Upper lobe of left lung (tissue), 6 donors: ENCODE results near the gene MUC5B. TPM values are rescaled to one million over a fixed set of nuclear protein-coding genes. Genes with fewer than 3 reads are reported as not detected.
A peak's percentile ranks its signal among the peaks of the same experiment; 100 is the strongest.

Source experiments
- ATAC-seq, 2 donors: fragments of 200-7000 bp; cut with Tn5 transposase; one replicate each; pipeline ENCODE4 v1.9.1; 2022; ENCODE audit warnings: mild to moderate bottlenecking in 2 of 2, moderate library complexity in 2 of 2; ENCODE audit not compliant: low FRiP score in 2 of 2
- DNase-seq, 2 donors: peaks; one replicate each; pipeline ENCODE4 v3.0.0-alpha.2; 2019 to 2020
- H3K27ac ChIP-seq, 4 donors: fragments of 200-600 bp; sonication (generic); one replicate each; pipeline ENCODE4 v1.5.1; 2016 to 2019
- H3K27me3 ChIP-seq, 4 donors: fragments of 200-600 bp; sonication (generic); one replicate each; pipeline ENCODE4 v1.5.1; 2017 to 2019
- H3K36me3 ChIP-seq, 4 donors: fragments of 200-600 bp; sonication (generic); one replicate each; pipeline ENCODE4 v1.5.1; 2016 to 2019
- H3K4me1 ChIP-seq, 4 donors: fragments of 200-600 bp; sonication (generic); one replicate each; pipeline ENCODE4 v1.5.1; 2018 to 2019
- H3K4me3 ChIP-seq, 4 donors: fragments of 200-600 bp; sonication (generic); one replicate each; pipeline ENCODE4 v1.5.1; 2017 to 2019; ENCODE audit warnings: mild to moderate bottlenecking in 2 of 4, moderate library complexity in 1 of 4
- H3K9me3 ChIP-seq, 4 donors: fragments of 200-600 bp; sonication (generic); one replicate each; pipeline ENCODE4 v1.5.1; 2018 to 2019
- CTCF ChIP-seq, 6 experiments: fragments of 450-650 bp in 4 of 6; fragments of 200-600 bp in 2 of 6; sonication (generic) in 2 of 6; IDR thresholded peaks; one replicate each; pipeline ENCODE4 v1.5.1; 2016 to 2019; ENCODE audit warnings: antibody characterized with exemption in 6 of 6
- EP300 ChIP-seq, 4 donors: sonication (generic); formaldehyde crosslinking; IDR thresholded peaks; one replicate each; pipeline ENCODE4 v1.5.1; 2017; ENCODE audit warnings: antibody characterized with exemption in 4 of 4, control low read depth in 2 of 4
- POLR2A ChIP-seq, 4 donors: fragments of 450-650 bp; IDR thresholded peaks; one replicate each; pipeline ENCODE4 v1.5.1; 2016 to 2017; ENCODE audit warnings: antibody characterized with exemption in 4 of 4, mild to moderate bottlenecking in 2 of 4
- POLR2AphosphoS5 ChIP-seq, 2 donors: sonication (generic); formaldehyde crosslinking; IDR thresholded peaks; one replicate each; pipeline ENCODE4 v1.5.1; 2017; ENCODE audit warnings: antibody characterized with exemption in 2 of 2
- WGBS, 2 donors: methylation state at CpG; one replicate each; pipeline ENCODE4 v1.1.5; 2017 to 2018; 5-methylcytosine and 5-hydroxymethylcytosine counted together
- total RNA-seq, 6 donors: library from RNA; depleted of rRNA in 4 of 6; stranded (reverse); fragments of >200 nt in 4 of 6; gene quantifications; one replicate each; pipeline versions ENCODE4 v1.1.0 to v1.2.1, GENCODE V29; 2016 to 2021
- donor health status: DM: no; HTN: no; CAD: no; lungs with moderate emphysema.
- donor health status: DM: no; HTN: yes; CAD: no; lungs with severe emphysema.

Gene MUC5B
- total RNA-seq, 6 donors from 2014 or later: 3.2 to 54.5 (median 16.2) TPM

DNA sequence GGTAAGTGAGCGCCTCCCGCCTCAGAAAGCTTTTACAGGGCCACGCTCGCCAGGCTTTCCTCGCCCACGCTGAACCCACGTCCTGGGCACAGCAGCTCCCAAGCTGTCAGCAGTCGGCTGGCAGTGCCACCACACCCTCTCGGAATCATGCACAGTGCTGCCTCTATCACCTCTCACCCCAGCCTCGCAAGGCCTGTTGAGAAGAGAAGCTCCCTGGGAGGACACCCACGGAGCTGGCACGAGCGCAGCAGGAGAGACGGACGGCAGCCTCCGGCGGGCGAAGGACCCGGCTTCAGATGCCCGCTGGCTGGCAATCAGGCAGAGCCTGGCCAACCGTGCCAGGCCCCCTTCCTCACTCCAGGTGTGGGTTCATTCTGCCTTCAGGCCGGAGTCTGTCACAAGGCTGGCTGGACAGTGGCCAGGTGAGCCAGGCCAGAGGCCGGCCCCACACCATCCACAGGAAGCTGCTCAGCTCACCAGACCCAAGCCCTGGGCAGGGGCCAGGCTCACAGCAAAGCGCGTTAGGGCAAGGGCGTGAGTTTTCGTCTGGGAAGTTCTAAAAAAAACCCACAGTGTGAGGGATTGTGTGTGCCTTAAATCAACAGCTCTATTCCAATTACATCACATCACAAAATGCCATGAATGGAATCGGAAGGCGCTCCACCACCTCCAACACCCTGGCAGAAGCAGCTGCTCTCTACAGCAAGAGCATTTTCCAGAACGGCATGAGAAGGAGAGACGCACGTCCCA is 53.4 kb downstream of the MUC5B start:
- Histone ChIP-seq H3K27ac (no peak overlapping the region), H3K4me1 (no peaks in the 10 kb centered on the region), H3K27me3 (no peaks in the 10 kb centered on the region), H3K4me3 (no peak overlapping the region), H3K36me3 (peaks cover 10 to 74% (median 56%) of the 10 kb centered on the region in 4 donors), H3K9me3 (no peaks in the 10 kb centered on the region)
- TF ChIP-seq EP300 (IDR thresholded peaks at IDR 0.05) (no peak), POLR2A (IDR thresholded peaks at IDR 0.05) (no peak), POLR2AphosphoS5 (IDR thresholded peaks at IDR 0.05) (no peak), CTCF (IDR thresholded peaks at IDR 0.05) (no peak)
- DNase-seq: peak in 1 of 2 donors; percentile 69
- no peak for ATAC-seq
- WGBS, 2 donors: 86 to 91% methylated on average over 10 to 21 of the region's 32 CpGs

GRCh38 chr11:1276866-1277615 is 54.2 kb downstream of the MUC5B start:
- ATAC-seq (no peak), DNase-seq (peak in 1 of 2 donors; percentile 69)
- Histone ChIP-seq H3K9me3 (no peaks in the 10 kb centered on the region), H3K36me3 (peaks cover 12 to 82% (median 62%) of the 10 kb centered on the region in 4 donors), H3K4me3 (no peak overlapping the region), H3K4me1 (peaks cover 4 to 7% (median 6%) of the 10 kb centered on the region in 4 donors), H3K27me3 (no peaks in the 10 kb centered on the region), H3K27ac (no peak overlapping the region)
- TF ChIP-seq EP300 (IDR thresholded peaks at IDR 0.05) (no peak), POLR2AphosphoS5 (IDR thresholded peaks at IDR 0.05) (no peak), POLR2A (IDR thresholded peaks at IDR 0.05) (no peak), CTCF (IDR thresholded peaks at IDR 0.05) (no peak)
- WGBS, 2 donors: 92 to 93% methylated on average over 24 to 37 of the region's 37 CpGs

DNA sequence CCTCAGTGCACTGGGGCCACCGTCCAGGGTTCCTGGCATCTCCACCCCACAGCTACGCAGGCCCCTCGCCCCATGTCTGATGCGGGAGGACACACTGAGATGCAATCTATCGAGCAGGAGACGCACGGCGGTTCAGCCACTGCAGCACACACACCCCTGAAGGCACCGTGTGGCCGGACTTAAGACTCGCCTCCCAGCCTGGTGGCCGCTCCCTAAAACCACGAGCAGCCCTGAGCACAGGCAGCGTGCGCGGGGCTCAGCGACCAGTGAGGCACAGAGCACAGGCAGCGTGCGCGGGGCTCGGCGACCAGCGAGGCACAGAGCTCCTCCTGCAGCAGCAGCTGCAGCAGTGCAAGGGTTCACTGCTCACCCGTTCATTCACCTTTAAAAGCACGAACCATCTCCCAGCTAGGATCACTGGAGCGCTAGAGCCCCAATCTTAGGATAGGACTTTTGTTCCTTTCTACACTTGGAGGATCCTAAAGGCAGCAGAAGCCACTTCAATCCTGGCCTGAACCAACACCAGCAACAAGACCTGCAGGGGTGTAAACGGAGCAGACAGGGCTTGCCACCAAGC is 55.2 kb downstream of the MUC5B start:
- WGBS, 2 donors: 95 to 96% methylated on average over 12 to 27 of the region's 27 CpGs

More for the DNA sequence above, 55.2 kb downstream of the MUC5B start:
- Histone ChIP-seq H3K27ac (no peak overlapping the region), H3K4me1 (peaks cover 4 to 10% (median 7%) of the 10 kb centered on the region in 4 donors), H3K36me3 (peaks cover 12 to 80% (median 63%) of the 10 kb centered on the region in 4 donors), H3K4me3 (no peak overlapping the region), H3K27me3 (no peaks in the 10 kb centered on the region), H3K9me3 (no peaks in the 10 kb centered on the region)
- TF ChIP-seq EP300 (IDR thresholded peaks at IDR 0.05): no peak
- no peak for TF ChIP-seq POLR2A (IDR thresholded peaks at IDR 0.05)
- no peak for TF ChIP-seq CTCF (IDR thresholded peaks at IDR 0.05)
- TF ChIP-seq POLR2AphosphoS5 (IDR thresholded peaks at IDR 0.05): no peak
- ATAC-seq: no peak
- DNase-seq: peak in 1 of 2 donors; percentile 80
